ENCODE data around the gene NUTM2B.
"Not testable (repeated sequence)": the region's sequence is repeated elsewhere in the genome, so short reads cannot be mapped to it uniquely, and the experiment has no call there.

Gene NUTM2B

DNA sequence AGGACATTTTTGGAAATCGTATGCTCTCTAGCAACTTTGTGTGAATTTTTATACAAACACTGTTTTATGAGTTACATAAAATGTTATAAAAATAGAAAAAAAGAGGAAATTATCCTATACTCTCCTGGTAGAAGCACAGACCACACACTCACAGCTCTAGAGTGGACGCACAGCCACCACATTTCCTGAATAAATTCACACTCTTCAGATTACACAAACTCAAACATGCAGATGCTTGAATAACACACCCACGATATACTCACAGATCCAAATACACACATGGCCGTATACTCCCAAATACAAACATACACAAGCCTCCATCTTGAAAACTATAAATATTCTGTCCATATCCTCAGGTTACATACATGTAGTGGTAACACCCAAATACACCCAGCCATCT is 14.2 kb upstream of the NUTM2B start:
- not testable (repeated sequence) for H3K27me3 ChIP-seq (ENCODE audit: control insufficient read depth in 1 of 2, insufficient read depth in 2 of 2, low read length in 2 of 2); H3K4me3 ChIP-seq (ENCODE audit: low read length in 2 of 2); H3K9ac ChIP-seq (ENCODE audit: low read length in 2 of 2); H3K36me3 ChIP-seq (ENCODE audit: control insufficient read depth in 2 of 2, insufficient read depth in 2 of 2, low read length in 2 of 2); H3K9me3 ChIP-seq (ENCODE audit: control insufficient read depth in 2 of 2, low read length in 2 of 2); H3K4me1 ChIP-seq (ENCODE audit: control insufficient read depth, insufficient read depth, low read length); H3K27ac ChIP-seq (ENCODE audit: low read length)

DNA sequence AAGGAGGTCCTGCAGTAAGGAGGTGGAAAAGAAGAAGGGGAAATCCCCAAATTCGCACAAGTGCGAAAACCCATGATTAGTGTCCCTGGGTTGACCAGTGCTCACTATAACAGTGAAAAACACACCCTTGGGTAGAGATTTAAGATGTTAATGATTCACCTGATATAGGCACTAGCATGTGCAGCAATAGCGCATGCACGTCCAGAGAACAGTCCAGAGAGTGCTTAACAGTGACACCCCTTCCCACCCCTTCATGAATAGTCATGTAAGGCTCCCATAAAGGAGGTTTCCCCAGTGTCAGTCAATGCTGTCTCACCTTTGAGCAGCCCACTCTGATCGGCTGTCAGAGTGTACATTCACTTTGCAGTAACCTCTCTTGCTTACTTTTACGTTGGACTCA is 6.4 kb upstream of the NUTM2B start:
- not testable (repeated sequence) for H3K4me3 ChIP-seq (ENCODE audit: low read length in 2 of 2); H3K9ac ChIP-seq (ENCODE audit: low read length in 2 of 2); H3K27me3 ChIP-seq (ENCODE audit: control insufficient read depth in 1 of 2, insufficient read depth in 2 of 2, low read length in 2 of 2); H3K4me1 ChIP-seq (ENCODE audit: control insufficient read depth, insufficient read depth, low read length); H3K9me3 ChIP-seq (ENCODE audit: control insufficient read depth in 2 of 2, low read length in 2 of 2); H3K36me3 ChIP-seq (ENCODE audit: control insufficient read depth in 2 of 2, insufficient read depth in 2 of 2, low read length in 2 of 2); H3K27ac ChIP-seq (ENCODE audit: low read length)

- not testable (repeated sequence) for H3K27ac ChIP-seq (ENCODE audit: low read length); H3K9me3 ChIP-seq (ENCODE audit: control insufficient read depth in 2 of 2, low read length in 2 of 2); H3K4me3 ChIP-seq (ENCODE audit: low read length in 2 of 2); H3K27me3 ChIP-seq (ENCODE audit: control insufficient read depth in 1 of 2, insufficient read depth in 2 of 2, low read length in 2 of 2); H3K4me1 ChIP-seq (ENCODE audit: control insufficient read depth, insufficient read depth, low read length); H3K9ac ChIP-seq (ENCODE audit: low read length in 2 of 2); H3K36me3 ChIP-seq (ENCODE audit: control insufficient read depth in 2 of 2, insufficient read depth in 2 of 2, low read length in 2 of 2)
Measured at GRCh38 chr10:79697141-79697540, 5.9 kb upstream of the NUTM2B start.

GRCh38 chr10:79700381-79700944 is 2.6 kb upstream of the NUTM2B start:
- H3K4me1 ChIP-seq (ENCODE audit: control insufficient read depth, insufficient read depth, low read length); H3K9me3 ChIP-seq (ENCODE audit: control insufficient read depth in 2 of 2, low read length in 2 of 2); H3K27ac ChIP-seq (ENCODE audit: low read length): not testable (repeated sequence)

DNA sequence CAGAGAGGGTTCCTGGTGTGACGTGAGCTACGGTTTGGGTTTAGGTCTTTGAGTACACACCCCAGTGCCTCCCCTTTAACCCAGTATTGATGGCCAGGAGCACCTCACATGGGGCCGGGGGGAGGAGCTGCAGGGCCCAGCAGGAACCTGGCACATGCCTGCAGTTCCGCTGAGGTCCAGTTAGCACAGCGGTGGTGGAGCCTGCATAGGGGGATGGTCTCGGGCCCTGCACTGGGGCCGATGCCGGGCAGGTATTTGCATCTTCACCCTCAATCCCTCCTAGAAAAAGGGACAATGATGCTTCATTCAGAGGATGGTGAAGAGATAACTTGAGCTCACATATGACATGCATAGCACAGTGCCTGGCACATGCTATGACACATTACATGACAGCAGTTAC is 4.0 kb downstream of the NUTM2B start:
- not testable (repeated sequence) for H3K4me1 ChIP-seq (ENCODE audit: control insufficient read depth, insufficient read depth, low read length); H3K9me3 ChIP-seq (ENCODE audit: control insufficient read depth in 2 of 2, low read length in 2 of 2); H3K27ac ChIP-seq (ENCODE audit: low read length); H3K27me3 ChIP-seq (ENCODE audit: control insufficient read depth in 1 of 2, insufficient read depth in 2 of 2, low read length in 2 of 2); H3K9ac ChIP-seq (ENCODE audit: low read length in 2 of 2); H3K4me3 ChIP-seq (ENCODE audit: low read length in 2 of 2); H3K36me3 ChIP-seq (ENCODE audit: control insufficient read depth in 2 of 2, insufficient read depth in 2 of 2, low read length in 2 of 2)

More at GRCh38 chr10:79700381-79700944, 2.6 kb upstream of the NUTM2B start:
- H3K27me3 ChIP-seq (ENCODE audit: control insufficient read depth in 1 of 2, insufficient read depth in 2 of 2, low read length in 2 of 2); H3K9ac ChIP-seq (ENCODE audit: low read length in 2 of 2); H3K36me3 ChIP-seq (ENCODE audit: control insufficient read depth in 2 of 2, insufficient read depth in 2 of 2, low read length in 2 of 2); H3K4me3 ChIP-seq (ENCODE audit: low read length in 2 of 2): not testable (repeated sequence)

DNA sequence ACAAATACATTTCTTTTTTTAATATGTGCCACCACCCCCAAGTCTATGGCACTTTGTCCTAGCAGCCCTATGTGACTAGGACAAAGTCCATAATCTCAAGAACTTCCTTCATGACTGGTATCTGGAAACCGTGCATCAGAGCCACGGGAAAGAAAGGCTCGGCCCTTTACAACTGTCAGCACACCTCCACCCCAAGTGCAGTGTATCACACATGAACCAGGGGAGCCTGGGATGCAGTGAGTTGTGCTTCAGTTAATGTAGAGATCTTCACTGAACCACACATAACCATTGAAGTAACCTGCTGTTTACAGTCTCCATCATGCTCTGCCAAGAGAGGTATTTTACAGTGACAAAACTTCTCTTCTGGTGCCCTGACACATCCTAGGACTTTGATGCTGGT is 11.9 kb downstream of the NUTM2B start:
- H3K4me1 ChIP-seq (ENCODE audit: control insufficient read depth, insufficient read depth, low read length); H3K9ac ChIP-seq (ENCODE audit: low read length in 2 of 2); H3K27me3 ChIP-seq (ENCODE audit: control insufficient read depth in 1 of 2, insufficient read depth in 2 of 2, low read length in 2 of 2): not testable (repeated sequence)

DNA sequence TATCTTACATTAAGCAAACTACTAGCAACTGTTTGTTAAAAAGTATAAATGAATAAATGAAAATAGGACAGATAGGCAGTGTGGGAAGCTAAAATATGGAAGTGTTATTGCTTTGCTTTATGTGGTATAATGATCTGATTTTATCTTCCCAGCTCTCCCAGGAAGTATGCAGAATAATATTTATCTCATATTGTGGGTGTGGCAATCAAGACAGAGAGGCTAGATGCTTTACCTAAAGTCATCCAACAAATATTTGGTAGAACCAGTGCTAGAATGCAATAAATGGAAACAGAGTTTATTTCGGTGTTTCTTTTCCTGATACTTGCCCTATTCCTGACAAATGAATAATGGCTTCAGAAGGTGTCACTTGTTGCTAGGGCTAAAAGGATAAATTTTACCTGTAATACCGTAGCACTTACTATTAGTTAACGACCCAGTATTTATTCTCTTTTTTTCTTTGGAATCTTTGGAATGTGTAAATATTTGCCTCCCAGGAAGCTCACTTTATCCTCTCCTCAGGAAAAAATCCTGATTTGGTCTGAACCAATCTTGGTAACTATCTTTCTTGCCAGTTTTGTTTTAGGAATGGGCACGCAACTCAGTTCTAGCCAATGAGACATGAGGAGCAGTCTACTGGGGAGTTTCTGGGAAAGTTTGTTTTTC is 14.0 kb downstream of the NUTM2B start:
- H3K9me3 ChIP-seq (ENCODE audit: control insufficient read depth in 2 of 2, low read length in 2 of 2): not testable (repeated sequence)

More for the DNA sequence above, 11.9 kb downstream of the NUTM2B start:
- not testable (repeated sequence) for H3K27ac ChIP-seq (ENCODE audit: low read length); H3K4me3 ChIP-seq (ENCODE audit: low read length in 2 of 2); H3K36me3 ChIP-seq (ENCODE audit: control insufficient read depth in 2 of 2, insufficient read depth in 2 of 2, low read length in 2 of 2); H3K9me3 ChIP-seq (ENCODE audit: control insufficient read depth in 2 of 2, low read length in 2 of 2)

GRCh38 chr10:79720000-79720399 is 17.0 kb downstream of the NUTM2B start:
- not testable (repeated sequence) for H3K36me3 ChIP-seq (ENCODE audit: control insufficient read depth in 2 of 2, insufficient read depth in 2 of 2, low read length in 2 of 2); H3K27ac ChIP-seq (ENCODE audit: low read length); H3K9ac ChIP-seq (ENCODE audit: low read length in 2 of 2); H3K27me3 ChIP-seq (ENCODE audit: control insufficient read depth in 1 of 2, insufficient read depth in 2 of 2, low read length in 2 of 2); H3K9me3 ChIP-seq (ENCODE audit: control insufficient read depth in 2 of 2, low read length in 2 of 2); H3K4me3 ChIP-seq (ENCODE audit: low read length in 2 of 2); H3K4me1 ChIP-seq (ENCODE audit: control insufficient read depth, insufficient read depth, low read length)

More for the DNA sequence above, 14.0 kb downstream of the NUTM2B start:
- not testable (repeated sequence) for H3K27me3 ChIP-seq (ENCODE audit: control insufficient read depth in 1 of 2, insufficient read depth in 2 of 2, low read length in 2 of 2); H3K4me1 ChIP-seq (ENCODE audit: control insufficient read depth, insufficient read depth, low read length); H3K4me3 ChIP-seq (ENCODE audit: low read length in 2 of 2); H3K9ac ChIP-seq (ENCODE audit: low read length in 2 of 2); H3K27ac ChIP-seq (ENCODE audit: low read length); H3K36me3 ChIP-seq (ENCODE audit: control insufficient read depth in 2 of 2, insufficient read depth in 2 of 2, low read length in 2 of 2)

GRCh38 chr10:79726620-79727019 is 23.6 kb downstream of the NUTM2B start:
- not testable (repeated sequence) for H3K9me3 ChIP-seq (ENCODE audit: control insufficient read depth in 2 of 2, low read length in 2 of 2); H3K4me1 ChIP-seq (ENCODE audit: control insufficient read depth, insufficient read depth, low read length); H3K27ac ChIP-seq (ENCODE audit: low read length); H3K4me3 ChIP-seq (ENCODE audit: low read length in 2 of 2); H3K9ac ChIP-seq (ENCODE audit: low read length in 2 of 2); H3K36me3 ChIP-seq (ENCODE audit: control insufficient read depth in 2 of 2, insufficient read depth in 2 of 2, low read length in 2 of 2); H3K27me3 ChIP-seq (ENCODE audit: control insufficient read depth in 1 of 2, insufficient read depth in 2 of 2, low read length in 2 of 2)

GRCh38 chr10:79744844-79745243 is 41.8 kb downstream of the NUTM2B start:
- not testable (repeated sequence) for H3K4me3 ChIP-seq (ENCODE audit: low read length in 2 of 2); H3K9me3 ChIP-seq (ENCODE audit: control insufficient read depth in 2 of 2, low read length in 2 of 2); H3K9ac ChIP-seq (ENCODE audit: low read length in 2 of 2); H3K4me1 ChIP-seq (ENCODE audit: control insufficient read depth, insufficient read depth, low read length); H3K27ac ChIP-seq (ENCODE audit: low read length); H3K27me3 ChIP-seq (ENCODE audit: control insufficient read depth in 1 of 2, insufficient read depth in 2 of 2, low read length in 2 of 2); H3K36me3 ChIP-seq (ENCODE audit: control insufficient read depth in 2 of 2, insufficient read depth in 2 of 2, low read length in 2 of 2)

DNA sequence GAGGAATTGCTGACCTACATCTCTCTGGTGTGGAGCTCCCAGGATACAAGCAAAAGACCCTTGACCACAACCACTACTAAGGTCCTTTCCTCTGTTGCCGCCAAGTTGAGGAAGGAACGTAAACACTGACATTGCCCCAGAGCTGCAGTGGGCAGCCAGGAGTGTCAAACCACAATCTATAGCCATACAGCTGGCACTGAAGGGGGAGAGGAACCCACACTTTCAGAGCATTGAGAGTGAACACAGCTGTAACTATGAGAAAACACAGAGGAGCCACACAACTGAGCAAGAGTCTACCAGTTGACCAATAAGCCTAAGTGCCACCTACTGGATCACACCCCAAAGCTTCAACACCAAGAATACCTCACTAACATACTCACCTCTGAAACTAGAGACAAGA is 45.5 kb downstream of the NUTM2B start:
- not testable (repeated sequence) for H3K27me3 ChIP-seq (ENCODE audit: control insufficient read depth in 1 of 2, insufficient read depth in 2 of 2, low read length in 2 of 2); H3K27ac ChIP-seq (ENCODE audit: low read length); H3K36me3 ChIP-seq (ENCODE audit: control insufficient read depth in 2 of 2, insufficient read depth in 2 of 2, low read length in 2 of 2); H3K4me1 ChIP-seq (ENCODE audit: control insufficient read depth, insufficient read depth, low read length); H3K4me3 ChIP-seq (ENCODE audit: low read length in 2 of 2); H3K9ac ChIP-seq (ENCODE audit: low read length in 2 of 2); H3K9me3 ChIP-seq (ENCODE audit: control insufficient read depth in 2 of 2, low read length in 2 of 2)

Measured in stomach smooth muscle (tissue), 2 donors.